A549 (cell line): ENCODE data around the gene TBC1D1. TPM values are rescaled to one million over a fixed set of nuclear protein-coding genes. Genes with fewer than 3 reads are reported as not detected.

ENCODE experiments used
- ATAC-seq, 2 experiments: fragments of 200-7000 bp in 1 of 2; fragments of >200 bp in 1 of 2; cut with Nextera tagmentation in 1 of 2; cut with Tn5 transposase in 1 of 2; 3 replicates each; pipeline versions ENCODE4 v1.8.0 to v1.9.1; 2018 to 2020; ENCODE audit warnings: mild to moderate bottlenecking in 1 of 2, moderate library complexity in 1 of 2
- CTCF ChIA-PET: fragments of 300-600 bp; sonication (Branson Sonifier 250); formaldehyde crosslinking; extraction: SDS; loops from one replicate; lab custom pipeline; 2021; ENCODE audit warnings: antibody characterized with exemption, inconsistent platforms; lab: Yijun Ruan, JAX
- POLR2A ChIA-PET: fragments of 350-600 bp; formaldehyde crosslinking; extraction: SDS; loops from one replicate; lab custom pipeline; 2021; ENCODE audit warnings: antibody characterized with exemption, inconsistent platforms; lab: Yijun Ruan, JAX
- DNase-seq, 2 experiments: peaks; one replicate each; pipeline versions ENCODE4 v3.0.0 to v3.0.0-alpha.2; 2011 to 2016; ENCODE audit warnings: low read depth in 1 of 2, low spot score in 1 of 2
- FAIRE-seq: peaks from 2 replicates; lab custom pipeline; 2011; peaks lifted over from hg19 to GRCh38; lab: Jason Lieb, UNC
- H3K27ac ChIP-seq, 2 experiments: fragments of >200 bp; sonication (Bioruptor Twin); formaldehyde crosslinking; 3 replicates each; pipeline ENCODE4 v1.5.1; 2016 to 2017
- H3K4me1 ChIP-seq: fragments of >200 bp; sonication (Bioruptor Twin); formaldehyde crosslinking; 3 replicates; pipeline ENCODE4 v1.6.1; 2016
- H3K4me2 ChIP-seq: fragments of >200 bp; sonication (Bioruptor Twin); formaldehyde crosslinking; 3 replicates; pipeline ENCODE4 v1.6.1; 2016
- H3K4me3 ChIP-seq: fragments of >200 bp; sonication (Bioruptor Twin); formaldehyde crosslinking; 3 replicates; pipeline ENCODE4 v1.5.1; 2016
- H3K9me3 ChIP-seq: fragments of >200 bp; sonication (Bioruptor Twin); formaldehyde crosslinking; 3 replicates; pipeline ENCODE4 v1.6.1; 2016
- BCL3 ChIP-seq: fragments of >200 bp; sonication (Bioruptor Twin); formaldehyde crosslinking; IDR thresholded peaks from 3 replicates; pipeline ENCODE4 v1.6.1; 2016
- CHD4 ChIP-seq: fragments of 200-600 bp; sonication (generic); IDR thresholded peaks from 2 replicates; pipeline ENCODE4 v1.6.1; 2016; ENCODE audit warnings: antibody characterized with exemption, mild to moderate bottlenecking, borderline replicate concordance
- CTCF ChIP-seq: fragments of >200 bp; sonication (Bioruptor Twin); formaldehyde crosslinking; IDR thresholded peaks from 3 replicates; pipeline ENCODE4 v1.5.1; 2016
- ELK1 ChIP-seq: fragments of 150-350 bp; IDR thresholded peaks from 2 replicates; pipeline ENCODE4 v1.6.1; 2014; ENCODE audit warnings: low read depth, mild to moderate bottlenecking, low read length
- ESRRA ChIP-seq: fragments of 150-350 bp; IDR thresholded peaks from 2 replicates; pipeline ENCODE4 v1.6.1; 2014; ENCODE audit warnings: mild to moderate bottlenecking, low read length, borderline replicate concordance
- GATA3 ChIP-seq: IDR thresholded peaks from 2 replicates; pipeline ENCODE4 v1.6.1; 2012; ENCODE audit warnings: borderline replicate concordance
- HDAC2 ChIP-seq: fragments of 200-600 bp; sonication (generic); IDR thresholded peaks from 2 replicates; pipeline ENCODE4 v1.6.1; 2016
- HEYL ChIP-seq: fragments of 250-450 bp; sonication (Bioruptor Pico); IDR thresholded peaks from 2 replicates; pipeline ENCODE4 v1.8.0; 2021; ENCODE audit warnings: mild to moderate bottlenecking, moderate library complexity
- HOXA7 ChIP-seq: fragments of 250-450 bp; sonication (Bioruptor Pico); IDR thresholded peaks from 2 replicates; pipeline ENCODE4 v1.5.0; 2020; ENCODE audit warnings: mild to moderate bottlenecking, moderate library complexity
- KDM1A ChIP-seq: fragments of 200-600 bp; sonication (generic); IDR thresholded peaks from 2 replicates; pipeline ENCODE4 v1.6.1; 2016; ENCODE audit warnings: low read depth, mild to moderate bottlenecking
- KDM5A ChIP-seq: fragments of 200-600 bp; sonication (generic); IDR thresholded peaks from 2 replicates; pipeline ENCODE4 v1.6.1; 2016; ENCODE audit warnings: antibody characterized with exemption, mild to moderate bottlenecking
- MAX ChIP-seq: IDR thresholded peaks from 2 replicates; pipeline ENCODE4 v1.6.1; 2012
- POLR2A ChIP-seq: IDR thresholded peaks from 2 replicates; pipeline ENCODE4 v1.6.1; 2012; ENCODE audit warnings: mild to moderate bottlenecking, low read length
- REST ChIP-seq: fragments of 200-600 bp; sonication (generic); IDR thresholded peaks from 2 replicates; pipeline ENCODE4 v1.6.1; 2016; ENCODE audit warnings: antibody characterized with exemption, mild to moderate bottlenecking, moderate library complexity
- RFX5 ChIP-seq: fragments of 450-650 bp; IDR thresholded peaks from 2 replicates; pipeline ENCODE4 v1.7.1; 2014; ENCODE audit warnings: antibody characterized with exemption, mild to moderate bottlenecking, moderate library complexity
- SMC3 ChIP-seq: fragments of >200 bp; sonication (Bioruptor Twin); formaldehyde crosslinking; IDR thresholded peaks from 3 replicates; pipeline ENCODE4 v1.6.1; 2018; ENCODE audit warnings: inconsistent platforms
- SREBF2 ChIP-seq: fragments of 450-650 bp; IDR thresholded peaks from 2 replicates; pipeline ENCODE4 v1.6.1; 2014; ENCODE audit warnings: mild to moderate bottlenecking, moderate library complexity
- USF2 ChIP-seq: fragments of 450-650 bp; IDR thresholded peaks from 2 replicates; pipeline ENCODE4 v1.6.1; 2014; ENCODE audit warnings: antibody characterized with exemption
- ZC3H11A ChIP-seq: fragments of 450-650 bp; IDR thresholded peaks from 2 replicates; pipeline ENCODE4 v1.6.1; 2014; ENCODE audit warnings: antibody characterized with exemption, mild to moderate bottlenecking
- ZNF302 ChIP-seq: fragments of 250-450 bp; sonication (Bioruptor Pico); IDR thresholded peaks from 2 replicates; pipeline ENCODE4 v1.9.0; 2021; ENCODE audit warnings: inconsistent platforms, mild to moderate bottlenecking, moderate library complexity
- WGBS: methylation state at CpG from one replicate; pipeline ENCODE4 v1.1.6; 2017; ENCODE audit errors: missing lambda C conversion rate; 5-methylcytosine and 5-hydroxymethylcytosine counted together
- polyA plus RNA-seq, 4 experiments: library from polyadenylated mRNA; depleted of rRNA in 3 of 4; stranded (reverse); fragments of >200 nt; fragmentation: RNase III in 1 of 4; extraction: RNeasy Plus Mini Kit Qiagen cat#74134 plus additional on column Dnase treatment in 1 of 4; gene quantifications; 2 replicates in 3 of 4; 3 replicates in 1 of 4; pipeline ENCODE4 v1.2.3, GENCODE V29; 2011 to 2017

The TBC1D1 gene
- polyA plus RNA-seq, 2 of the 4 experiments (the other 2 are of a cell fraction), result 26.5 to 28.5 TPM

GRCh38 chr4:38188631-38189101, 297.8 kb downstream of the TBC1D1 start:
- no peak for ATAC-seq
- CTCF ChIA-PET, result interaction anchor here (1.4 kb wide), 1 partner anchor 9 kb away, joined by 4 read pairs; no protein-coding TSS in a partner anchor
- H3K4me2 ChIP-seq, result peak overlapping the region; percentile 58

More at GRCh38 chr4:38188631-38189101, 297.8 kb downstream of the TBC1D1 start:
- TF ChIP-seq KDM5A (no peak), HEYL (CRISPR knock-in tag) (no peak), USF2 (no peak), SMC3 (no peak), RFX5 (no peak), SREBF2 (no peak), ZNF302 (CRISPR knock-in tag) (no peak), HDAC2 (no peak), BCL3 (no peak), CTCF (no peak), ELK1 (no peak), ESRRA (no peak), KDM1A (no peak), HOXA7 (CRISPR knock-in tag) (no peak), CHD4 (no peak), REST (no peak), POLR2A (no peak), GATA3 (no peak), ZC3H11A (no peak), MAX (no peak)
- Histone ChIP-seq H3K27ac (peak overlapping the region; percentile 71 to 82; a peak in 5 of 6 replicates), H3K4me3 (no peak overlapping the region), H3K4me1 (peaks cover 26% of the 10 kb centered on the region), H3K9me3 (no peaks in the 10 kb centered on the region)
- 34% methylated on average over 4 of the region's 12 CpGs for WGBS
- POLR2A ChIA-PET, result no interaction called here
- DNase-seq, result no peak
- no peak for FAIRE-seq

Other genes with a start within 250 kb of the TBC1D1 start
- 7.9 and 9.6 TPM in 2 replicates for gene RELL1, start 204.7 kb upstream of the TBC1D1 start, polyA plus RNA-seq (2011; rRNA removed)
- gene RELL1, start 204.7 kb upstream of the TBC1D1 start, polyA plus RNA-seq (2017; fragmentation: RNase III; extraction: RNeasy Plus Mini Kit Qiagen cat#74134 plus additional on column Dnase treatment), result 4.9 to 5.8 TPM (median 5.0 TPM) in 3 replicates
- 13.9 and 17.0 TPM in 2 replicates for gene PGM2, start 64.4 kb upstream of the TBC1D1 start, polyA plus RNA-seq (2011; rRNA removed)
- 11.0 to 11.6 TPM (median 11.4 TPM) in 3 replicates for gene PGM2, start 64.4 kb upstream of the TBC1D1 start, polyA plus RNA-seq (2017; fragmentation: RNase III; extraction: RNeasy Plus Mini Kit Qiagen cat#74134 plus additional on column Dnase treatment)
- not detected in 2 replicates for gene PTTG2, start 69.3 kb downstream of the TBC1D1 start, polyA plus RNA-seq (2011; rRNA removed)
- not detected in 3 replicates for gene PTTG2, start 69.3 kb downstream of the TBC1D1 start, polyA plus RNA-seq (2017; fragmentation: RNase III; extraction: RNeasy Plus Mini Kit Qiagen cat#74134 plus additional on column Dnase treatment)